ENCODE data around the gene LEO1. TPM values are rescaled to one million over a fixed set of nuclear protein-coding genes. Genes with fewer than 3 reads are reported as not detected.

LEO1 gene
- total RNA-seq, 1 donor, result 28.1 TPM

- DNase-seq (ENCODE audit: low read depth), result no peak
- no peak for TF ChIP-seq CTCF (IDR thresholded peaks at IDR 0.05; ENCODE audit: insufficient read depth, low read depth, low read length)
- no peak overlapping the region for H3K4me3 ChIP-seq (ENCODE audit: low read depth, low read length)
Observed at GRCh38 chr15:51889486-51889885, 82.1 kb downstream of the LEO1 start.

- peak; percentile 72 for TF ChIP-seq CTCF (IDR thresholded peaks at IDR 0.05; ENCODE audit: insufficient read depth, low read depth, low read length)
- no peak overlapping the region for H3K4me3 ChIP-seq (ENCODE audit: low read depth, low read length)
- peak; percentile 38 for DNase-seq (ENCODE audit: low read depth)
Observed at GRCh38 chr15:51888593-51889195, 82.9 kb downstream of the LEO1 start.

Small RNA genes lying within 50 kb of the gene (small RNA-seq; reads per million reads assigned to genes)
- not detected for gene RNU6-90P

Other genes starting within 250 kb of the LEO1 start
- 5.2 and 10.8 TPM in 2 replicates for gene LYSMD2, start 234.1 kb downstream of the LEO1 start, total RNA-seq
- 5.2 and 7.3 TPM in 2 replicates for gene TMOD2, start 220.2 kb downstream of the LEO1 start, total RNA-seq
- gene TMOD3, start 142.1 kb downstream of the LEO1 start, total RNA-seq, result 56.0 and 100 TPM in 2 replicates
- 108 and 135 TPM in 2 replicates for gene MAPK6, start 47.4 kb upstream of the LEO1 start, total RNA-seq
- gene BCL2L10, start 141.0 kb upstream of the LEO1 start, total RNA-seq, result 0.64 and 3.5 TPM in 2 replicates
- 56.0 and 58.3 TPM in 2 replicates for gene GNB5, start 219.6 kb upstream of the LEO1 start, total RNA-seq